ENCODE data around the gene KRTAP15-1.

Gene KRTAP15-1

GRCh38 chr21:30439975-30440374 is at the start of gene KRTAP15-1:
KRTAP15-1 (plus strand) TSS chr21:30440275; CDS start chr21:30440328, 53 bp downstream.
- no peak for DNase-seq

- no peak for DNase-seq
These were observed 48.5 kb upstream of the KRTAP15-1 start for GRCh38 chr21:30391492-30392025.

- no peak for DNase-seq
These were observed 44.3 kb upstream of the KRTAP15-1 start, which contains the start of gene KRTAP13-1 for GRCh38 chr21:30395731-30396130. KRTAP13-1 (plus strand) TSS chr21:30396031; CDS start chr21:30396087, 56 bp downstream.

- DNase-seq = peak; percentile 96
These were observed 31.1 kb upstream of the KRTAP15-1 start for GRCh38 chr21:30408782-30409494.

- no peak for DNase-seq
These were observed 24.1 kb upstream of the KRTAP15-1 start for GRCh38 chr21:30415993-30416392.

- no peak for DNase-seq
These were observed 14.2 kb upstream of the KRTAP15-1 start, which contains the start of gene KRTAP13-3 for GRCh38 chr21:30425826-30426225. KRTAP13-3 (minus strand) TSS chr21:30425926; CDS start chr21:30425912, 14 bp downstream.

GRCh38 chr21:30426731-30427130 is 13.3 kb upstream of the KRTAP15-1 start:
- DNase-seq = no peak

- DNase-seq = no peak
These were observed 9.9 kb upstream of the KRTAP15-1 start, which contains the start of gene KRTAP13-4 for GRCh38 chr21:30430170-30430655. KRTAP13-4 (plus strand) TSS chr21:30430220; CDS start chr21:30430276, 56 bp downstream.

GRCh38 chr21:30434033-30434631 is 5.9 kb upstream of the KRTAP15-1 start:
- peak; percentile 72 for DNase-seq

GRCh38 chr21:30437010-30437565 is 3.0 kb upstream of the KRTAP15-1 start:
- peak; percentile 36 for DNase-seq

- peak; percentile 2 for DNase-seq
These were observed 3.2 kb downstream of the KRTAP15-1 start for GRCh38 chr21:30443226-30443625.

GRCh38 chr21:30444204-30444603 is 4.1 kb downstream of the KRTAP15-1 start:
- DNase-seq = peak; percentile 39

- peak; percentile 2 for DNase-seq
These were observed 7.0 kb downstream of the KRTAP15-1 start for GRCh38 chr21:30447056-30447455.

GRCh38 chr21:30448514-30448913 is 8.4 kb downstream of the KRTAP15-1 start:
- no peak for DNase-seq

- DNase-seq = peak; percentile 57
These were observed 23.6 kb downstream of the KRTAP15-1 start for GRCh38 chr21:30463713-30464112.

- no peak for DNase-seq
These were observed 29.0 kb downstream of the KRTAP15-1 start for GRCh38 chr21:30468900-30469714.

- DNase-seq = peak; percentile 34
These were observed 37.9 kb downstream of the KRTAP15-1 start for GRCh38 chr21:30478004-30478403.

- DNase-seq = peak; percentile 58
These were observed 39.2 kb downstream of the KRTAP15-1 start for GRCh38 chr21:30479259-30479658.

- peak; percentile 21 for DNase-seq
These were observed 40.1 kb downstream of the KRTAP15-1 start, which contains the start of gene KRTAP19-1 for GRCh38 chr21:30480145-30480544. KRTAP19-1 (minus strand) TSS chr21:30480367; CDS start chr21:30480317, 50 bp downstream.

- DNase-seq = no peak
These were observed 42.1 kb downstream of the KRTAP15-1 start for GRCh38 chr21:30482130-30482529.

- DNase-seq = no peak
These were observed 46.1 kb downstream of the KRTAP15-1 start for GRCh38 chr21:30486180-30486579.

- no peak for DNase-seq
These were observed 47.3 kb downstream of the KRTAP15-1 start, which contains the start of gene KRTAP19-2 for GRCh38 chr21:30487336-30487735. KRTAP19-2 (minus strand) TSS chr21:30487436; CDS start chr21:30487348, 88 bp downstream.

Data from DMS53 (cell line).